LoVo (cell line): ENCODE data around the gene RIIAD1.
"Not testable (repeated sequence)": the region's sequence is repeated elsewhere in the genome, so short reads cannot be mapped to it uniquely, and the experiment has no call there.

Experiments used
- DNase-seq: peaks from one replicate; pipeline ENCODE4 v3.0.0-alpha.2; 2016; ENCODE audit warnings: low spot score

The RIIAD1 gene, protein sequence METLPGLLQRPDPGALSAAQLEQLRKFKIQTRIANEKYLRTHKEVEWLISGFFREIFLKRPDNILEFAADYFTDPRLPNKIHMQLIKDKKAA

DNA sequence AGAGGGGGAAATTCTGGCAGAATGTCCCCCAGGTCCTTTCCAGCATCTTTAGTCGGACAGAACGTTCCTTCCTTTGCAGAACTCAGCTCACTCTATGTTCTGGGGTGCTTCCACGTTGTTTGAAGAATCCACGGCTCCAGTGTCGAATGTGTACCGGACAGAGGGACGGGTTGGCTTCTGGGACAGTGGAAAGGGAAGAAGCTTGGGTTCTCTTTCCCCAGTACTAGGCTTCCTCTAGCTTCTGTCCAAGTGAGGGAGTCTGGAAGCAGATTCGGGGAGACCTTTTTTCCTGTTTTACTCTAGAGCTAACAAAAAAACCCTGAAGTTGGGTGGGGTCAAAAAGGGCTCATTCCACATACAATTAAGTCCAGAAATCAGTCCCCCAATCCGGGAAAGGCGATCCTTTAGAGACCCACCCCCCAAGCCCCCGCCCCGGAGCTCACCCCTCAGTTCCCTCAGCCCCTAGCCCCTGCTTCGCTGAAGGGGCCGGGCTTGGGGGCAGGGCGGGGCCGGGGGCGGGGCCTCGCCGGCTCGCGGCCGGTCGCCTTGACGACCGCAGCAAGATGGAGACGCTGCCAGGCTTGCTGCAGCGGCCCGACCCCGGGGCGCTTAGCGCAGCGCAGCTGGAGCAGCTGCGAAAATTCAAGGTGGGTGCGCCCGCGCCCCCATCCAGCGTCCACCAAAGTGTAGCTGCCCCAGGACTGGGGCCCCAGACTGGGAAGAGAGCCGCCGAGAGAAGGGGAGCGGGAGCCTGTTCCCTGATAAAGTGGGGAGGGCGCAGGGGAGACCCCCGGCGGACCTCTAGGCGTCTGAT, at the start of gene RIIAD1:
TSS of gene RIIAD1 (plus strand) at position 549 of the 814 bp plus-strand sequence. CDS start at position 564, 15 bp downstream.
- DNase-seq = peak; percentile 8

DNA sequence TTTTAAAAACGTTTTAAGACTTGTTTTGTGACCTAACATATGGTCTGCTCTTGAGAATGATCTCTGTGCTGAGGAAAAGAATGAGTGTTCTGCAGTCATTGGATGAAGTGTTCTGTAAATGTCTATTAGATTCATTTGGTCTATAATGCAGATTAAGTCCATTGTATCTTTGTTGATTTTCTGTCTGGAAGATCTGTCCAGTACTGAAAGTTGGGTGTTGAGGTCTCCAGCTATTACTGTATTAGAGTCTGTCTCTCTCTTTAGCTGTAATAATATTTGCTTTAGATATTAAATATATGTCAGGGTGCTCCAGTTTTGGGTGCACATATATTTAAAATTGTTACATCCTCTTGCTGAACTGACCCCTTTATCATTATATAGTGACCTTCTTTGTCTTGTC, 47.9 kb upstream of the RIIAD1 start:
- no peak for DNase-seq

DNA sequence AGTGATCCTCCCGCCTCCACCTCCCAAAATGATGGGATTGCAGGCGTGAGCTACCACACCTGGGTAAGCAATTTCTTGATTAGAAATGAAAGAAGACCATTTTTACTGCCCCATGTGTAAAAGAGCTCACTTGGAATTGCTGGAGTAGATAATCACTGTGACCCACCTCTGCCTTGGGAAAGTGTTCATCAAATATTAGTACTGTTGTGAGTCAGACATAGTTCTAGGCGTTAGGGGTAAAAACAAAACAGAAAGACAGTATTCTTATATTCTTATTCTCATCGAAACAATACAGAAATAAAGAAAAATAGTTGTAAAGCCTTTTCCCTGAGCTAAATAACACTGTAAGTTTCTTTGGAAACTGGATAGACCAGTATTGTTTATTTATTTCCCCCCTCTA, 40.9 kb upstream of the RIIAD1 start:
- DNase-seq = no peak

DNA sequence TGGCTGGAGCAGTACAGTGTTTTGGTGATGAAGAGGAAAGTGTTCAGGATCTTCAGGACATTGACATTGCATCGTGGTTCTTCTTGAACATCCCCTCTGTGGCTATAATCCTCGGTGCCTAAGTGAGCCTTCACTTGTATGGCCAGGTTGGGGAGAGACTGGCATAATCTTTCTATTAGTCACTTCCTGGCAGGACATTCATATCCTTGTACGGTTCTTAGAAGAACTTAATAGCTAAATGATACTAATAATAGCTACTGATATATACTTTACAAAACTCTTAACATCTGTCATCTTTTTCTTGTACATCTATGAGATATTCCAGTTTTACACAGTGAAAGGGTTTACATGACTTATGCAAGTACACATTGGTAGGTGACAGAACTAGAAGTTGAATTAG, 40.5 kb upstream of the RIIAD1 start:
- DNase-seq = peak; percentile 44

DNA sequence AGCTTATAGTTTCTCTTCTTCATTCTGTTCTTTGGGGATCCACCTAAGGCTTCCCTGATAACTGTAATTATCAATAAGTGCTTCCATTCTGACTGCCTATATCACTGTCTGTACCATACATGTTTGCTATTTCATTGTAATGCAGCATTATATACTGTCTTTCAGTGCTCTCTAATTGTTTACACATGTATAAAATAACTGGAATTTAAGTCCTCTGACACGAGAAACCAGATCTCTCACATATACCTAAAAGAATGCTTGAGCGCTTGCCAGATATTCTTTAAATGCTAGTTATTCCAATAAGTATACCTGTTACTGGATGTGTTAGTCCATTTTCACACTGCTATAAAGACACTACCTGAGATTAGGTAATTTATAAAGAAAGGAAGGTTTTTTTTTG, 39.4 kb upstream of the RIIAD1 start:
- no peak for DNase-seq

DNA sequence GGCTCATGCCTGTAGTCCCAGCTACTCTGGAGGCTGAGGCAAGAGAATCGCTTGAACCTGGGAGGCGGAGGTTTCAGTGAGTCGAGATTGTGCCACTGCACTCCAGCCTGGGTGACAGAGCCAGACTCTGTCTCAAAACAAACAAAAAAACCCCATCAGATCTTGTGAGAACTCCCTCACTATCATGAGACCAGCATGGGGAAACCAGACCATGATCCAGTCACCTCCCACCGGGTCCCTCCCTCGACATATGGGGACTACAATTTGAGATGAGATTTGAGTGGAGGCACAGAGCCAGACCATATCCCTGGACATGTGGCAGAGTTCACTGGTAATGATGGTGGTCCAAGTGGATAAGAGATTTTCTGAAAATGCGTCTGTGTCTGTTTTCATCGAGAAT, 38.4 kb upstream of the RIIAD1 start:
- not testable (repeated sequence) for DNase-seq

DNA sequence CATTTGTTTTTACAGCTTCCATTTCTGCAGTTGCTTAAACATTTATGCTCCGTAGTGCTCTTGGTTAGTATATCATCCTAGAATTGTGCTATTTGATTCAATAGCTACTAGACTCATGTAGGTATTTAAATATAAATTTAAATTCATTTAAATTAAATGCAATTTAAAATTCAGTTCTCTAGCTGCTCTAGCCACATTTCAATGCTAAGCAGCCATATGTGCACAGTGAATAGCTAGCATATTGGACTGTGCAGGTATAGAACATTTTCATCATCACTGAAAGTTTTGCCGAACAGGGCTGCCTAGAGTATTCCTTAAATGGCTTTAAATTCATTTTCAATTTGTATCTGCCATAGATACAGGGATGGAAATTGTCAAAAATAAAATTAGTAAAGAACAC, 37.2 kb upstream of the RIIAD1 start:
- DNase-seq = no peak

DNA sequence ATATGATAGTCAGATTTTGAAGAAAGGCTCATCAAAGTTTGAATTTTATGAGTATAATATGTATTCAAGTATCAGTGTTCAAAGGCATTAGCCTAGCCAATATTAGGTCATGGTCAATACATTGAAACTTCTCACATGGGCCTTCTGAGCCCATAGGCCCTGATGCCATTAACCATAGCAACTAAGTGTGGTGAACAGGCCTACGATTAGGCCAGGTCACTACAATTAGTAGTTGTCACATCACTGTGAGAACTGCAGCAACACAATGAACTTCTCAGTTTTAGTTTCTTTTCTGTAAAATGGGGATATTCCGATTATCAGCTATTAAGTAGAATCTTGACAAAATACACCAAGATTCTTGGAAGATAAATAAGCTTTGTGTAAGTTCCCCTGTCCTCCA, 34.8 kb upstream of the RIIAD1 start:
- no peak for DNase-seq

DNA sequence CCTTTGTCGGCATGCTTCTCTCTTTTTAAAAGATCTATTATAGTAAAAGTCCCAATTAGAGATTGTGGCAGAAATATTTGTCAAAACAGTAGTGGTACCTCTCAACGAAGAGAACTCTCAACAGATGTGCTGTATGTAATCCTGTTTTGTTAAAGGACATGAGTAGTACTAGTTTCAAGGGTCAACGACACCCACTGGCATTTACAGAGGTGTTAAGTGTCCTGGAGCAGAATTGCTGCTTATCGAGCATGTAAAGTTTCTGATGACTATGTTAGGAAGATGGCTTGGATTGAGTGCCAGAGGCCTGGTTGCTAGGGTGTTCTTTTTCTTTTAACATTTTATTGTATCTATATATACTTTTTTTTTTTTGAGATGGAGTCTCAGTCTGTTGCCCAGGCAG, 31.8 kb upstream of the RIIAD1 start:
- no peak for DNase-seq

DNA sequence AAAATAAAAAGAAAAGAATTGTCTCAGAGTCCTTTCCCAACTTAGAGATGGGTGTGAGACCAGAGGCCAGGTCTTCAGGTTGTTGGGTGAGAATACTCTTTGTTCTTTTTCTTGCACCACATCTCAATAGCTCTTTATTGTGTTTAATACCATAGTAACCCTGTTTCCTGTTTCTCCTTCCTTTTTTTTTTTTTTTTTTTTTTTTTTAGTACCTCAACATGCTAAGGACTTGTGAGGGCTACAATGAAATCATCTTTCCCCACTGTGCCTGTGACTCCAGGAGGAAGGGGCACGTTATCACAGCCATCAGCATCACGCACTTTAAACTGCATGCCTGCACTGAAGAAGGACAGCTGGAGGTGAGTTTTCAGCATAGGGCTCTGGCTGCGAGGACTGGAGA, 29.1 kb upstream of the RIIAD1 start:
- DNase-seq = no peak

DNA sequence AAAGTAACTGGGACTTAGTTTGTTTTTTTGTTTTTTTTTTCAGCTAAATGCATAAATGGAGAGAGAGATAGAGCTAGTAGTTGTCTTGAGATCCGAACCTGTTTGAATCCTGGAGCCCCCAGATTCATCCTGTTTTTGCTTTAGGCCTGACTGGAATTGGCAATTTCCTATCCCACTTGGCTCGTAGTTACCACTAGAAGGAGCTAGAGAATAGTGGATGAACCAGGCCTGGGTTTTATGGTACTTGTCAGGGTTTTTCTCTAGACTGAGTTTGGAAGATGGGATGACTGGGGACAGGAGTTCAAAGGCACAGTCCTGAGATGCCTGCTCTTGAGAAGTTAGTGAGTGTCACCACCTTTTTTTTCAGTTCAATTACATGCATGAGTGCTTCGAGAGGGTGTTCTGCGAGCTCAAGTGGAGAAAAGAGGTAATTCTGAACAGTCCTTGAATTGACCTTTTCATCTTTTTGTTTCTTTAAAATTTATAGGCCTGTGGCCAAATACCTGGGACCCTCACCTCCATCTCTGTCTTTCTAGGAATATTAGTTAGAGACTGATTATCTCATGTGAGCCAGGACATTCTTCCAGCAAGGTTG, 28.2 kb upstream of the RIIAD1 start:
- DNase-seq = no peak

DNA sequence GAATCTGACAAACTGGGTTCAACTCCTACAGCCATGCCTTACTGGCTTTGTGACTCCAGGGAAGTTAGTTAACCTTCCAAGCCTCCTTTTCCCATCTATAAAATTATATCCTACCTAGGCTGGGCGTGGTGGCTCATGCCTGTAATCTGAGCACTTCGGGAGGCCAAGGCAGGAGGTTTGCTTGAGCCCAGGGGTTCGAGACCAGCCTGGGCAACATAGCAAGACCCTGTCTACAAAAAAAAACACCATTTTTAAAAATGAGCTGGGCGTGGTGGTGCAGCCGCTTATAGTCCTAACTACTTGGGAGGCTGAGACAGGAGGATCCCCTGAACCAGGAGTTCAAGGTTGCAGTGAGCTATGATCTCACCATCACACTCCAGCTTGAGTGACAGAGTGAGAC, 19.8 kb upstream of the RIIAD1 start:
- DNase-seq = no peak

DNA sequence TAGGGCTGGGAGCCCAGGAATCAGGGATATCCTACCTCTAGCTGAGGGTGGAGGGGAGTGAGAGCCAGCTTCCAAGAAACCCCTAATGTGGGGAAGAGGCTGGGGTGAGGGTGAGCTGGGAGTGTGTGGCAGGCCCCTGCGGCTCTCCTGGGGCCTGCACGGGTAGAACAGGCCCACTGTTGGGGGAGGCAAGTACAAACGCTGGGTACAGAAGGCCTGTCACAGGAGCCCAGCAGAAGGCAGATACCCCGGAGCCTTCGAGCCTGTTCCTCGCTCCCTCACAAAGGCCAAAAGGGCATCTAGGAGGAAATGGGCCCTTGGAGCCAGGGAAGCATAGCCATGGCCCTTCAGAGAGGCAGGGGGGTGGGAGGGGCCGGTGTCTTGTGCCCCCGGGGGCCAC, 18.4 kb upstream of the RIIAD1 start:
- DNase-seq = no peak

DNA sequence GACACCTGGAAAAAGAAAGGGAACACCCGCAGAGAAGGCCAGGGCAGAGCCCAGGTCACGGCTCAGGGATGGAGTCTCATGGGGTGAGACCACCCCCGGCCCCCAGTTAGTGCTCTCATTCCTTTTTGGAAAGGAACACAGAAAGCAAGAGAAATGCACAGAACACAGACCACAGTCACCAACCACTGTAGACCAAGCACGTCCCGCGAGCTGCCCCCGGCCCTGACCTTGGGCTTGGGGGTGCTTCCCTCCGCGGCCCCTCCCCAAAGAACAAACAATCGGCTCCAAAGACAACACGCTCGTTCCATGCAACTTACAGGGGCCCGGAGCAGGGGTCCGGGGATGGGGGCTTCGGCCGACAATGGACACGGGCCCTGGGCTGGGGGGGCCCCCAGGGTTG, 17.5 kb upstream of the RIIAD1 start:
- DNase-seq = no peak

DNA sequence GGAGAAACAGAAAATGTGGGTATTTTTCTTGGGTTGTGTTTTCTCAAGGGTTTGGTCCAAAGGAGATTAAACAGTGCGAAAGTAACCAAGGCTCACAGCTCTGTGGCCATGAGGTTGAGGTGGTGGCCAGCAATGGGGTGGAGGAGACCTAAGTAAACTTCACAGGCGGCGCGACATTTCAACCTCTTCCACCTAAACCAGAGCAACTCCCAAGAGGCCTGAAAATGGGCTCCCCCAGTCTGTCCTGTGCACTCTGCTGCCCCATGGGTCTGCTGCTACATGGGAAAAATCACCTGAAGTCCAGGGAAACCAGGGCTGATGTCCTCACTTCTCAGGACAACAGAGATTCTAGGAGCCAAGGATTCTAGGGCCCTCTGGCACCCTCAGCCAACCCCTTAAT, 17.1 kb upstream of the RIIAD1 start:
- DNase-seq = no peak

DNA sequence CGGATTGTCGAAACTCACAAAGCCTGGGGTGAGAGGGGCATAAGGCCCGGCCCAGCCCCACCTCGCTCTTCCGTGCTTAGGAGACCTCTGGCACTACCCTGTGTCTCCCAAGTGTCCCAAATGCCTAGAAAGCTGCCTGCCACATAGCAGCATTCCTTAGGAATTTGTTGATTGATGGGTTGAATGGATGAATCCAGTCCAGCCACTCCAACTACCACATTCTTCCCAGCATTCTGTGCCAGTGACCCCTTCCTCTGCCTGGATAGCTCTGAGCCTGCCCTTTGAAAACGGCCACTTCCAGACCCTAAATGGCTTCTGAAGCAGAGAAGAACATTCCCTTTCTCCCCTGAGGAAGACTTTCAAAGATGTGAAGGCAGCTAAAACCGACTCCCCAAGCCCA, 16.2 kb upstream of the RIIAD1 start:
- no peak for DNase-seq

DNA sequence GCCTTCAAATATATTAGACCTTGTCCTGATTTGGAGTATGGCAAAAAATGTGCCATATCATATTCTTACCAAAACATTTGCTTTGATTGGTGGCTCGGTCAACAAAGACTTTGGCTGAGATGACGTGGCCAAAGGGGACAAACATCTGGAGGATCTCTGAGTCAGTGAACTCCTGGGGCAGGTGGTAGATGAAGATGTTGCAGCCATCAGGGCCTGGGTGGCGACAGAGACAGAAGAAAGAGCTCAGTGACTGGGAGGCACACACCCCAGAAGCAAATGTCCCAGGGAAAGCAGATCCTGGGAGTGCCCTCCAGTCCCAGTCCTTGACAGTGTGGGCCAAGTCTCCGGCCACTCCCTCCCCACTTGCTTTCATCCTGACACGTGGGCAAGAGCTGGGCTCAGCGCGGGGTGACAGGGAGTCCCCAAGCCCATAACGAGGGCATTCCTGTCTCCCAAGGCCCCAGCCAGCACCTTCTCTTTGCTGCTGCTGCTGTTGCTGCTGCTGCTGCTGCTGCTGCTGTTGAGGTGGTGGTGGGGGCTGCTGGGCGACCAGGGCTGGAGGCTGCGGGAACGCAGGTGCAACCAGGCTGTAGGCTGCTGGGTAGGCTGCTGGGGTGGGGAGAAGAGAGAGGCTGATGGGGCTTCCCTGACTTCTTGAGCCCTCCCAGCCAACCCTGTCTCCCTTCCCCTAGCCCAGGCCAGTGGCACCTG, 15.4 kb upstream of the RIIAD1 start:
- DNase-seq = no peak

DNA sequence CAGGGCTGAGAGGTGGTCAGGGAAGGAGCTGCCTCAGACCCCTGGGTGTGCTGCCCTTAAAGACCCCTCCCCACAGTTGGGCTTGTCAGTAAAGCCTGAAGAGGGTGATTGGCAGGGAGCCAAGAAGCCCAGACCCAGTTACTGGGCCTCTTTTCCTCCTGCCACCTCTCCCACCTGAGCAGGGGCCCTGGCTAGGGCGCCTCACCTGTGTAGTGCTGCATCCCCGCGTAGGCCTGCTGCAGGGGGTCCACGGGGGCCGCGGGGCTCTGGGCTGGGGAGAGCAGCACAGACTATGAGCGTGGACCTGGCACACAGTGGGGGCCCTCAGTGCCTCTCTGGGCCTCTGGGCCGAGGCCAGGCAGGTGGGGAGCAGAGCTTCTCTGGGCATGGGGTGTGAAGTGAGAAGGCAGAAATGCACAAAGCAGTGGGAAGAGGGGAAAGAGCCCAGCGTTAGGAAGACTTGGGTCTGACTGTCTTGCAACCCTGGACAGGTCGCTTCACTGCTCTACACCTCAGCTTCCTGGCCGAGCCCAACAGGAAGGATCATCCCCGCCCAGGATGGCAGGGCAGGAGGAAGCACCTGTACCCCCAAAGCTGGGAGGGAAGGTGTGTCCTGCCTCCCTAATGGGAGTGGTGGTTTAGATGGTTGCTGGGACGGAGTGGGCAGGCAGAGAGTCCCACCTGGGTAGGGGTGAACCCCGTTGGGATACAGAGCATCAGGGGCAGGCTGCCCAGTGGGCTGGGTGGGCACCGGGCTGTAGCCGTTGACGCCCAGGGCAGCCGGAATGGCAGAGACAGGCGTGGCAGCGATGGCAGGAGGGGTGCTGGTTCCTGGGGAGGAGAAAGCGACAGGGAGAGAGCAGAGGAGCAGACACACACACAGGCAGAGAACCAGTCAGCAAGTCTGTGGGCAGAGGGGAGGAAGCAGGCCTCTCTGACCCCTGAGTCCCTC, 14.6 kb upstream of the RIIAD1 start:
- DNase-seq = no peak

DNA sequence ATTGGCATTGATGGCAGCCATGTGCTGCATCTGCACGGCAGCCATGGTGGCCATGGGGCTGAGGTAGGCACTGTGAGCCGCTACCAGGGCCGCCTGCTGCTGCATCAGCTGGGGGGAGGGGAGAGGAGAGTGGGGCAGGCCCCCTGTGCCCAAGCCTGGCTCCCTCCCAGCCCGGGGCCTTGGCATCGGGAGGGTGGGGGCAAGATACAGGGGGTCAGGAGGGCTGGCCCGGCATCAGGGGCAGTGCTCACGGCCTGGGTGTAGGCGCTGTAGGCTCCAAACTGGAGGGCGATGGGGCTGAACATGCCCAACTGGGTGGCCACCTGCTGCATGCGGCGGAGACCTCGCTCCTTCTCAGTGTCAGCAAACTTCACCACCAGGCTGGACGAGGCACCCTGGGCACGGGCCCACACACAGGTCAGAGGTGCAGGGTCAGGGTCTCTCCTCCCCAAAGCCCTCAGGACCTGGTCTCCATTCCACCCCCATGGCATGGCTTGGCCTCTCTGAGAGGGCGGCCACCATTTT, 13.7 kb upstream of the RIIAD1 start:
- DNase-seq = no peak

DNA sequence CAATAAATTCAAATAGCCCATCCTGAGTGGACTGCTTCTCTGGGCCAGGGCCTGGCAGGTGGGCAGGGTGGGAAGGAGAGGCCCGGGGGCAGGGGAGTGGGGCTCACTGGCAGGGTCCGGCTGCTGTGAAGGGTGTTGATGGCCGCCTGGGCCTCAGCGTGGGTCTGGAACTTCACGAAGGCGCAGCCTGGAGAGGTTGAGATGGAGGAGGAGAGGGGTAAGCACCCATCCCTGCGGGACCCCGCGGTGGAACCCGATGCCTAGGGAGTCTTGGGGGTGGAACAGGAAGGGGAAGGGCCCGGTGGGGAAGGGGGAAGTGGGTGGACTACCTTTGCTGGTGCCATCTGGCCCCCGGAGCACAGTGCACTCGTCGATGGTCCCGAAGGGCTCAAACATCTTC, 12.4 kb upstream of the RIIAD1 start:
- no peak for DNase-seq

DNA sequence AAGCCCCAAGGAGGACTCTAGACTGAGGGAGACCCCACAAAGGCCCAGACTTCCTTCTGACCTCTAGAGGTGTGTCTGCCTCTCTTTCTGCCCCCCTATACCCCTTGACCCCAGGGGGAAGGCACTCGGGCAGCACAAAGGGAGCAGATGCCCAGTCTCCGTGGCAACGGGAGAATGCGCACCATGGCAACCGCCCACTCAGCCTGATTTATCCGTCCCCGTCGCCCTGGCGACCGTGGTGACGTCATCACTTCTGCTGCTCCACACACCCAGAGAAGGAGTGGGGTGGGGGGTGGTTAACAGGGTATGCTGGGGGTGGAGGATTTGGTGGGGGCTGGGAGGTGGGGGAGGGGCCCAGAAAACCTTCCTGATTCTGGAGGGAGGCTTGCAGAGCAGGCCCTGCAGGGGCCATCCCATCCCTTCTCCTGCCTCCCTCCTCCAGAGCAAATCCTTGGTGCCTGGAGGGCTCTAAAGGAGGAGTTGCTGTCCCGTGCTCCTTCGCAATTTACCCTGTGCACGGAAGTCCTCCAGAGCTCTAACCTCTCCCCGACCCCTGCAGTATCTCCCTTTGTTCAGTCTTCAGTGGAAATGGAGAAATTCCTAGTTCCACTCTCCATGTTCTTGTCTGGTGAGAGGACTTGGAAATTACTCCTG, 11.0 kb upstream of the RIIAD1 start:
- DNase-seq = no peak
